Skeletal muscle satellite cell (primary cell): ENCODE measurements around the gene KIF26B.

ENCODE experiments used
- H3K27me3 ChIP-seq: 2 replicates; pipeline ENCODE4 v1.7.0; 2013; ENCODE audit warnings: low read length; ENCODE audit not compliant: control insufficient read depth, insufficient read depth
- H3K36me3 ChIP-seq: 2 replicates; pipeline ENCODE4 v1.7.0; 2013; ENCODE audit warnings: mild to moderate bottlenecking, control low read depth, low read length; ENCODE audit not compliant: insufficient read depth
- H3K4me1 ChIP-seq: 2 replicates; pipeline ENCODE4 v1.7.0; 2013; ENCODE audit warnings: low read length; ENCODE audit not compliant: control insufficient read depth, insufficient read depth
- H3K4me2 ChIP-seq: 2 replicates; pipeline ENCODE4 v1.7.0; 2013; ENCODE audit warnings: mild to moderate bottlenecking, low read length
- H3K4me3 ChIP-seq: 2 replicates; pipeline ENCODE4 v1.7.0; 2013; ENCODE audit warnings: low read length
- H3K9ac ChIP-seq: 2 replicates; pipeline ENCODE4 v1.7.0; 2013; ENCODE audit warnings: mild to moderate bottlenecking, low read depth, low read length, moderate library complexity
- H3K9me3 ChIP-seq: replicated peaks from 2 replicates; pipeline ENCODE4 v1.7.0; 2013; ENCODE audit warnings: mild to moderate bottlenecking, control low read depth, low read length

KIF26B gene

GRCh38 chr1:245433561-245433960 is 278.8 kb downstream of the KIF26B start:
- Histone ChIP-seq H3K4me1 (no peaks in the 10 kb centered on the region), H3K4me3 (no peak overlapping the region), H3K4me2 (no peak overlapping the region), H3K27me3 (no peaks in the 10 kb centered on the region), H3K9ac (no peak overlapping the region), H3K36me3 (no peaks in the 10 kb centered on the region), H3K9me3 (no peaks in the 10 kb centered on the region)

- no peak overlapping the region for H3K4me3 ChIP-seq
- H3K27me3 ChIP-seq: no peaks in the 10 kb centered on the region
- H3K4me1 ChIP-seq: no peaks in the 10 kb centered on the region
- no peak overlapping the region for H3K4me2 ChIP-seq
- no peak overlapping the region for H3K9ac ChIP-seq
- H3K36me3 ChIP-seq: no peaks in the 10 kb centered on the region
- H3K9me3 ChIP-seq: no peaks in the 10 kb centered on the region
These were observed 279.5 kb downstream of the KIF26B start for GRCh38 chr1:245434280-245434679.

- no peak overlapping the region for H3K4me3 ChIP-seq
- no peaks in the 10 kb centered on the region for H3K27me3 ChIP-seq
- H3K36me3 ChIP-seq: no peaks in the 10 kb centered on the region
- H3K4me1 ChIP-seq: no peaks in the 10 kb centered on the region
- no peak overlapping the region for H3K9ac ChIP-seq
- no peak overlapping the region for H3K4me2 ChIP-seq
- H3K9me3 ChIP-seq: no peaks in the 10 kb centered on the region
These were observed 281.6 kb downstream of the KIF26B start for GRCh38 chr1:245436407-245436806.

- Histone ChIP-seq H3K9ac (no peak overlapping the region), H3K36me3 (no peaks in the 10 kb centered on the region), H3K9me3 (no peaks in the 10 kb centered on the region), H3K4me3 (no peak overlapping the region), H3K4me2 (no peak overlapping the region), H3K27me3 (no peaks in the 10 kb centered on the region), H3K4me1 (no peaks in the 10 kb centered on the region)
These were observed 282.7 kb downstream of the KIF26B start for GRCh38 chr1:245437369-245438062.

DNA sequence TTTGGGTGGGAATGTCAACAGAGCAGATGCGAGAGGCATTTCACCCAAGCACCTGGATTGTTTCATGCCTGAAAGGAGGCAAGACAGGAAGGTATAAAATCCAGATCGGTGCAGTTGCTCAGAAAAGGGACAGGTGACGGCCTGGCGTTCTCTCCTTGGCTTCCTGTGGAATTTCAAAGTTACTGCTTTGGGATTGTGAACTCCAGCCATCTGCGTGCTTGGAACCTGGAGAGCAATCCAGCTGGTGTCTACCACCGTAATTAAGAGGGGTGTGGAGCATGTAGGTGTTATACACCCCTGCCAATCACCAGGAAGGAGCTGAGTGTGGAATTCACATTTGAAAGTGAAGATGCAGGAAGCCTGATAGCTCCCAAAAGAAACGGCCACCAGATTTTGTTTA is 286.1 kb downstream of the KIF26B start:
- Histone ChIP-seq H3K4me2 (no peak overlapping the region), H3K4me1 (no peaks in the 10 kb centered on the region), H3K27me3 (no peaks in the 10 kb centered on the region), H3K9me3 (no peaks in the 10 kb centered on the region), H3K36me3 (no peaks in the 10 kb centered on the region), H3K4me3 (no peak overlapping the region), H3K9ac (no peak overlapping the region)

DNA sequence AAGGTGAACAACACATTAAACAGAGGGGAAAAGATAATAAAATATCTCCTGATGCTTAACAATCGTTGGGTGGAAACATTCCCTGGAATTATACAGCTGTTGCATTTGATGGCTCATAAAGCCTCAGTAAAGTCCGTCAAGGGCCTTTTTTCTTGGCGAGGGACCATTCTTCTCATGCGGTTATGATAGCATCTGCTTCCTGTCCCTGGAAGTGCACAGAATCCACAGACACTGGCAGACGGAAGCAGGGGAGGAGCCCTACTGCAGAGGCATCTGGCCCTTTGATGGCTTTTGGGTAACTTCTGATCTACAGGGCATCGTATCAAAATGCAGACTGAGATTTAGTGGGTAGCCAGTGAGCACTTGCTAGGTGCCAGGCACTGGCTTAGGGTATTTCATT is 286.9 kb downstream of the KIF26B start:
- Histone ChIP-seq H3K4me3 (no peak overlapping the region), H3K9ac (no peak overlapping the region), H3K27me3 (no peaks in the 10 kb centered on the region), H3K36me3 (no peaks in the 10 kb centered on the region), H3K4me2 (no peak overlapping the region), H3K9me3 (no peaks in the 10 kb centered on the region), H3K4me1 (no peaks in the 10 kb centered on the region)

GRCh38 chr1:245444147-245444828 is 289.5 kb downstream of the KIF26B start:
- H3K4me1 ChIP-seq: no peaks in the 10 kb centered on the region
- no peak overlapping the region for H3K4me3 ChIP-seq
- H3K9ac ChIP-seq: no peak overlapping the region
- no peak overlapping the region for H3K4me2 ChIP-seq
- H3K36me3 ChIP-seq: no peaks in the 10 kb centered on the region
- H3K27me3 ChIP-seq: no peaks in the 10 kb centered on the region
- no peaks in the 10 kb centered on the region for H3K9me3 ChIP-seq

- H3K27me3 ChIP-seq: no peaks in the 10 kb centered on the region
- H3K4me2 ChIP-seq: no peak overlapping the region
- no peaks in the 10 kb centered on the region for H3K4me1 ChIP-seq
- H3K9me3 ChIP-seq: no peaks in the 10 kb centered on the region
- H3K9ac ChIP-seq: no peak overlapping the region
- no peak overlapping the region for H3K4me3 ChIP-seq
- no peaks in the 10 kb centered on the region for H3K36me3 ChIP-seq
These were observed 290.2 kb downstream of the KIF26B start for GRCh38 chr1:245444945-245445344.

- Histone ChIP-seq H3K4me3 (no peak overlapping the region), H3K9ac (no peak overlapping the region), H3K4me2 (no peak overlapping the region), H3K9me3 (no peaks in the 10 kb centered on the region), H3K27me3 (no peaks in the 10 kb centered on the region), H3K4me1 (no peaks in the 10 kb centered on the region), H3K36me3 (no peaks in the 10 kb centered on the region)
These were observed 293.7 kb downstream of the KIF26B start for GRCh38 chr1:245448531-245448930.

GRCh38 chr1:245448975-245449431 is 294.2 kb downstream of the KIF26B start:
- Histone ChIP-seq H3K27me3 (no peaks in the 10 kb centered on the region), H3K4me2 (no peak overlapping the region), H3K36me3 (no peaks in the 10 kb centered on the region), H3K9me3 (no peaks in the 10 kb centered on the region), H3K4me3 (no peak overlapping the region), H3K4me1 (no peaks in the 10 kb centered on the region), H3K9ac (no peak overlapping the region)

DNA sequence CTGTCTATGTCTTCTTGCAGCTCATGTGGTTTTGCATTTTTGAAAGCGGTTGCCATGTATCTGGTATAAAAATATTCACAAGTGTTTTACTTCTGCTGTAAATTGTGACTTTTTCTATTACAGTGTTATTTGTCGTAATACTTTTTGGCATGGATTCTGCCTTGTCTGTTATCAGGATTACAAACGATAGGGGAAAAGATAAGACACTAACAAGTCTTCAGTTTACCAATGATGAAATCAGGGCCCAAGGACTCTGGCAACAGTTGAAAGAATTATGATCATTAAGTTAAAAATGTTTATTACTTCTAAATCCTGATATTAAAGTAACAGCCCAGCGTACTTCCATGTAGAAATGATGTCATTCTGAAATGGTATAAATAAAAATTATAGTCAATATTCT is 298.8 kb downstream of the KIF26B start:
- Histone ChIP-seq H3K4me1 (no peaks in the 10 kb centered on the region), H3K4me3 (no peak overlapping the region), H3K9ac (no peak overlapping the region), H3K4me2 (no peak overlapping the region), H3K9me3 (no peaks in the 10 kb centered on the region), H3K27me3 (no peaks in the 10 kb centered on the region), H3K36me3 (no peaks in the 10 kb centered on the region)

DNA sequence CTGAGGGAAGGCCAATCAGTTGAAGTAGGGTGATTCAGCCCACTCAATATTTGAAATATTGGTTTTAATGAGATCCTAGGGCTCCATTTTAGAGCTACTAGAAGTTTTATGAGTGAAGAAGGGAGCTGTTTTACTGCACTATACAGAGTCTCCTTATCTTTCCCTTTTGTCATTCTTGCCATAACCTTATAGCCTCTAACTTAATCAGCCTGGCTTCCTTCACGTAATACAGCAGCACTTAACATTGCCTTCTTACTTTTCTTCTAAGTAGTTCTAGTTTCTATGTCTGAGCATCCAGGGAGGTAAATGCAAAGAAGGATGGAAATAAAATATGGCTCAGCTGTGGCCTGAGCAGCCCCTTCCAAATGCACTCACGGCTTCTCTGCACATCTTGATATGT is 299.3 kb downstream of the KIF26B start:
- Histone ChIP-seq H3K27me3 (no peaks in the 10 kb centered on the region), H3K9me3 (no peaks in the 10 kb centered on the region), H3K9ac (no peak overlapping the region), H3K36me3 (no peaks in the 10 kb centered on the region), H3K4me3 (no peak overlapping the region), H3K4me2 (no peak overlapping the region), H3K4me1 (no peaks in the 10 kb centered on the region)
